Iris pigment epithelial cell (primary cell): ENCODE results near the gene PARK7.
A peak's percentile ranks its signal among the peaks of the same experiment; 100 is the strongest.

Experiments
- DNase-seq: peaks from one replicate; pipeline ENCODE4 v3.0.0-alpha.2; 2011; ENCODE audit warnings: low read depth

The PARK7 gene

GRCh38 chr1:8010080-8010664, 48.7 kb downstream of the PARK7 start:
- peak; percentile 40 for DNase-seq

DNA sequence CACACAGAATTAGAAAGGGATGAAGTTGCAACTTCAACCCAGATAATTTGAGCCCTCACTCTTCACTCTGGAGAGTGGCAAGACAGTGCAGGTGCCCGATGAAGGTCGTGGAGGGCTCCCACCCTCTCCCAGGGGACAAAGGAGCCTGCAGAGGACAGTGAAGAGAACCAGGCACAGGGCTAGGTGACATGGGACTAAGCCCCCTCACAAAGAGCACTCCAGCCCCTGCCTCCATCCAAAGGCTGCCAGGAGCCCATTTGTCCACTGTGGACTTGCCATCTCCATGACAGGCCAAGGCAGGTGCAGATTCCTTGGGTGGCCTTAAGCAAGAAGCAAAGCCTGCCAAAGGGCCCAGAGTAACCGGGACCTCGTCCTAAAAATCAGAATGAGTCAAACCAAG, 49.5 kb downstream of the PARK7 start:
- DNase-seq: peak; percentile 26

DNA sequence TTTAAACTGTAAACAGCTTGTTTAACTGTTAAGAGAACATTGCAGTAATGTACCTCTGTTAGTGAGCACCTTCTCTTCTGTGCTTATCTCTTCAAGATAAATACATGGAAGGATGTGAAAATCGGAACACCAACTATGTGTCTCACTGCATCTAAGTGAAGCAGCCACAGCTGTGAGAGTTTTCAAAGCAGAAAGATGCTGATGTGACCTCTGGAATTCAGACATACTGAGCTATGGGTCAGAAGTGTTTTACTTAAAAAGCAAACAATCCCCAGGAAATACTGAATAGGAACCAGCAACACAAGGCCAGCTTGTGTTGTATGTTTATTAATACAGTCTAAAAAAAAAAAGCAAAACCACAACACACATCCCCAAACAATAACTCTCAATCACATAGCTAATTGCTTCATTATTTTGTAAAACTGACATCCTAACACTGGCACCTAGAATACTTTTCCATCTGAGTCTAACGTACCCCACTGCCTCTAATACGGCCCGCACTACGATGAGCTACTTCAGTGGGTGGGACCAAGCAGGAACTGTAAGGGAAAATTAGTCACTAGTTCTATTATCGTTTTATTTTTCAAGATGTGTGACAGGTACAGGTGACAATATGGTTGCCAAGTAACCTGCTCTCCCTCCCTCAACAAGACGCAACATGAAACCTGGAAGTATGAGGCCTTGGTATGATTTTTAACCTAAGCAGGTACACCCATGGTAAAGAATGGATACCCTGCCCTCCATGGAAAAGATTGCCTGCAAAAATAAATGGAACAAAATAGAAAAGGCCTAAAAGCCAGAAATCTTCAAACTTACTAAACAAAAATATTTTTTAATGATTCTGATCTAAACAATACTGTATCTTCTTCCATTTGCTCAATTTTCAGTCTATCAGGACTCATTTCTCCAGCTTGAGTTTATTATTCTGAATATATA, 50.7 kb downstream of the PARK7 start:
- DNase-seq: no peak

- DNase-seq: no peak
Measured at GRCh38 chr1:8012955-8013354, 51.4 kb downstream of the PARK7 start.

GRCh38 chr1:8013399-8013798, 51.9 kb downstream of the PARK7 start:
- no peak for DNase-seq

DNA sequence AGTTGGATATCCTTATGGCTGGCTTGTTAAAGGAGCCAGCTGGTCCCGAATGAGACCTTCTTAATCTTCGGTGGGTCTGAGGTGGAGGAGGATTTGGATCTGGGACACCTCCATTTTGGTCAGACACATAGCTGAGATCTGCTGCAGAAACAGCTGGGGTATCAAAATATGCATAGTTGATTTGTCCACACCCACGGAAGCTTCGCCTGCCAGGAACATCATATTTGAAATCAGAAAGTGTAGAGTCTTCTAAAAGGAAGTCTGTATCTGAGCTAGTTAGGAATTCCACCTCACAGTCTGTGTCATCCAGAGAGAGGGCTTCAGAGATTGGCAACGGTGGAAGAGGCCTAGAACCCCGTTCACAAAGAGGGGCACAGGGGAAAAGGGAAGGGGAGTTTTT, 52.3 kb downstream of the PARK7 start:
- DNase-seq: peak; percentile 29

GRCh38 chr1:8014381-8014988, 53.0 kb downstream of the PARK7 start:
- peak; percentile 27 for DNase-seq

DNA sequence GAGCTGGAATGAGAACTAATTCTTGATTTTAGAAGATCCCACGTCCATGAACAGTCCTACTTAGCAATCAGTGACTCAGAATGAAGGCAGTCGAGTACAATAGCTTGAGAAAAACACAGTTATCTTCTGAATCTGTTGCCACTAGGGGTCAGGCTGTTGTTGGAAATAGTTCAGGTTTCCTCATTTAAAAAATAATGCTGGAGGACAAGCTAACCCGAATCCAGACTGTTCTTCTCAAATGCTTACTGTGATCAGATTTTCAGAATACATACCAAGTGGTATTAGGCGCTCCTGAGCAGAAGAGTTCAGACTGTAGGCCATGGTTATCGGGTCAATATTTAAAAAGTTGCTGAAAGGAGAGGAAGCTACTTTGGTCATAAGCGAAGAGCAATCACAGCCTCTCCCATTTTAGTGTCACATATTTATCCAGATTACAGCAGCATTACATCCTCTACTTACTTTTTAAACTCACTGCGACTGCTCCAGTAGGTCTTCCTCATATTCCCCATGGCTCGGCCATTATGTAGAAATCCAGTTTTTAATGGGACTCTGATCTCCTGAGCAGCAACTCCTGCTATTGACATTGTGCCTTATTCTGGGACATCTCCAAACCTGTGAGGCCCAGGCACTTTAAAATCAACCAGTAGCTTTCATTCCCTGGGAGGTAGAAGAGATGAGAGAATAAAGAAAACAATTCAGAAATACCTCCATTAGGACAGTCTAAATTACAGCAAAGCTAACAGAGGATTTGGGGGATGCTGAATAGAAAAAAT, 53.7 kb downstream of the PARK7 start:
- peak; percentile 88 for DNase-seq

- peak; percentile 76 for DNase-seq
Measured at GRCh38 chr1:8015809-8016165, 54.3 kb downstream of the PARK7 start.

GRCh38 chr1:8016210-8016894, 54.8 kb downstream of the PARK7 start:
- peak; percentile 32 for DNase-seq

DNA sequence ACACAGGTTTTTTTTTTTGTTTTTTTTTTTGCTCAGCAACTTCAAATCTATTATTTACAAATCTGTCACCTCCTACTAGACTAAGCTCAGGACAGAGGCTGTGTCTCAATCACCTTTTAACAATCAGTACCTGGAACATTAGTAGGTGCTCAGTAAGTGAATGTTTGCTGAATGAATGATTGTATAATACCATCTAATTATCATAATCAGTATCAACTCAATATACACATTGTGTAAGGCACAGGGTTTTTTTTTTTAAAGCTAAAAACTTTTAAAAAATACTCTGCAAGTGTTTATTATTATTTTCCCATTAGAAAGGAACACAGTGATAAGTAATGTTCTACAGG, 55.4 kb downstream of the PARK7 start:
- DNase-seq: peak; percentile 22

GRCh38 chr1:8017495-8018197, 56.1 kb downstream of the PARK7 start:
- peak; percentile 68 for DNase-seq

GRCh38 chr1:8018492-8019228, 57.1 kb downstream of the PARK7 start:
- peak; percentile 42 for DNase-seq

DNA sequence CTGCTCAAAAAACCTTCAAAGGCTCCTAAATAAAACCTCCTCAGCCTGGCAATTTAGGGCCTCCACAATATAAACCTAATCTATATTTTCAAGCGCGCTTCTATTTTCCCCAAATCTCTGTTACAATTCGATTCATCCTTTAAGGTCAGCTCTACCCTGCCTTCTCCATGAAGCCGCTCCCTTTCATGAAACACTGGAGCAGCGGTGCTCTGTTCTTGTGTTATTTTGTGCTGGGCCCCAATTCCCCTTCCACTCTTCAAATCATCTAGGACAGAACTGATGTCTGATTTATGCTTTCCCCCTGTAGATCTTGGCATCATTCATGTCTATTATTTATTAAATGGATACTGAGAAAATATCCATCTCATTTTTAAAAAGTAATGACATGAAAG, 57.7 kb downstream of the PARK7 start:
- DNase-seq: peak; percentile 16

DNA sequence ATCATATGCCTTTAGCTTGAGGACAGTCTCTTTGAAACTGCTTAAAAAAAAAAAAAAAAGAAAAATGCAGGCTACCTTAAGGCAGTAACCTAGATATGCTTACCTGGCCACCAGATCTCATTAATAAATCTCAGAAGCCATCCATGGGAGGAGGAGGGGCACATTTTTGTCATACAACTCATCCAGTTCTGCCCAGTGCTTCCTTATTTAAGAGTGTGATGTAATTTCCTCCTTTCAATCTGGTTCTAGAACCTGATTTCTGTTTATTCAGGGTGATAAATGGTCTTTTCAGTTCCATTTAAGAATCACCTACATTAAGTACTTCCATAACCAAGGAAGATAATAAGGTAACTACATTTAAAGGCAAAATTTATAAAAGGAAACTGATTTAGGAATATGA, 58.5 kb downstream of the PARK7 start:
- peak; percentile 76 for DNase-seq

DNA sequence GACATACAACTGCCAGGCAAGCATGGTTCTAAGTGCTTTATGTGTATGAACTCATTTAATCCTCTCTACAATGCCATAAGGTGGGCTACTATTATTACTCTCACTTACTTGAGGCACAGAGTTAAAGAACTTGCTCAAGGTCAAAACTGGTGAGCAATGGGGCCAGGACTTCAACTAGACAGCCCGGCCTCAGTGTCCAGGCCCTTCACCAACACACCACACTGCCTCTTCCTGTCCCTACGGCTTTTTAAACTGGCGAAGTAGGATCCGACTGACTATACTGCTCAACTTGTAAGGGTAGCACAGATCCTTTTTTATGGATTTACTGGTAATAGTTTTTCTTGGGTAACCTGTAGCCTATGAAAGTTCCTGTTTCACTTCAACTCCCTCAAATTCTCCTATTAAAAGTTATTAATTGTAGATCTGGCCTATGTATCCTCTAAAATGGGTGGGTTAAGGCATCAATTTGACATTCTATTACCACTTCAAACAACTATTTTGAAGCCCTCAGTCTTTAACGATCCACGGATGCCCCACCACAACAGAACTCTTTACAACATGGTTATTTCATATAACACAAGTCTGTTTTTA, 60.3 kb downstream of the PARK7 start:
- DNase-seq: peak; percentile 45

DNA sequence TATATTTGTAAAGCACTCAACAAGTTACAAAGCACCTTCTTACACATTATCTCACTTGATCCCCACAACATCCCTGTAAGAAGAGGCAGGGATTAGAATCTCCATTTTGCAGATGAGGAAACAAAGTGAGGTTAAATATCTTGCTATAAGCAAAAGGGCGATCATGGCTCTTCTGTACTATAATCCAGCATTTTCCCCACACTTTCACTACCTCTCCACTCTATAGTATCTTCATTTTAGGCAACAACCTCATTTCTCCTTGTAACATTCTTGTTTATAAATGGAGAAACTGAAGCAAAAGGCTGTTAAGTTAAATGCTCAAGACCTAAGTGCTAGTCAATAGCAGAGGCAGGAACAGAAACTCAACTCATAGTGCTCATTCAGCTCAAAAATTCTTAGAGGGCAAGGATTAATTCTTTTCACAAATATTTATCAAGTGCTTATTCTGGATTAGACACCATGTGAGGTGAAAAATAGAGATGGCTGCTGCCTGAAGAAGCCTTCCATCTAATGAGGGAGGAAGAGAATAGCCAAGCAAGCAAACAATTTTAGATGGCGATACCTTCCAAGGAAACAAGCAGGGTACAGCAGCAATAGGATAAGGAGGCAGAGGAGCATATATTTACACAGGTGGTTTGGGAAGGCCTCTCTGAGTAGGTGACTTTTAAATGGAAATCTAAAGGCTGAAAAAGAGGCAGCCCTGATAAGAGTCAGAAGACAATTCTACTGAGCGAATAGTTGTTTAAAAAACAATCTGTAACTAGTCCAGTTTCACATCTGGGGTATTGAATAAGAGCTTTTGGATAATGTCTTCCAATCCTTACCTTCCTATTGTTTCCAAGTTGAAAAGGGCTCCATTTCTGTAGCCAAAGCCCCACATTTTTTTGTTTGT, 61.1 kb downstream of the PARK7 start:
- peak; percentile 17 for DNase-seq

- peak; percentile 20 for DNase-seq
Measured at GRCh38 chr1:8023287-8023994, 61.9 kb downstream of the PARK7 start.

GRCh38 chr1:8023995-8024313, 62.4 kb downstream of the PARK7 start:
- DNase-seq: peak; percentile 23
